NB4 (cell line): ENCODE data around the gene CMIP.

Source experiments
- DNase-seq: peaks from one replicate; pipeline ENCODE4 v3.0.0; 2010; ENCODE audit warnings: low read depth
- H3K4me3 ChIP-seq: one replicate; pipeline ENCODE4 v1.5.1; 2011; ENCODE audit warnings: mild to moderate bottlenecking, low read depth, low read length, moderate library complexity
- CTCF ChIP-seq: IDR thresholded peaks from one replicate; pipeline ENCODE4 v1.5.1; 2012; ENCODE audit warnings: low read depth, low read length
- MAX ChIP-seq: IDR thresholded peaks from 2 replicates; pipeline ENCODE4 v1.6.1; 2011; ENCODE audit warnings: low read depth, low read length
- MYC ChIP-seq: IDR thresholded peaks from 2 replicates; pipeline ENCODE4 v1.6.1; 2011; ENCODE audit warnings: low read depth, low read length
- POLR2A ChIP-seq: IDR thresholded peaks from 2 replicates; pipeline ENCODE4 v1.6.1; 2011; ENCODE audit warnings: mild to moderate bottlenecking; ENCODE audit not compliant: insufficient read length; ENCODE audit errors: extremely low read depth

The CMIP gene

GRCh38 chr16:81486540-81487061 lies 42.0 kb downstream of the CMIP start:
- DNase-seq: no peak
- no peak overlapping the region for H3K4me3 ChIP-seq
- TF ChIP-seq MAX: no peak
- TF ChIP-seq MYC: no peak
- TF ChIP-seq POLR2A: no peak
- TF ChIP-seq CTCF: no peak

- no peak for TF ChIP-seq POLR2A
- no peak for DNase-seq
- no peak overlapping the region for H3K4me3 ChIP-seq
These were observed 42.7 kb downstream of the CMIP start for GRCh38 chr16:81487301-81487720.

- TF ChIP-seq CTCF (no peak), POLR2A (no peak), MYC (no peak), MAX (no peak)
- H3K4me3 ChIP-seq: no peak overlapping the region
- DNase-seq: no peak
These were observed 44.2 kb downstream of the CMIP start for GRCh38 chr16:81488687-81489411.

- no peak overlapping the region for H3K4me3 ChIP-seq
- DNase-seq: no peak
- no peak for TF ChIP-seq MYC
- TF ChIP-seq CTCF: no peak
- TF ChIP-seq MAX: no peak
These were observed 45.1 kb downstream of the CMIP start for GRCh38 chr16:81489547-81490267.

GRCh38 chr16:81491541-81492188 lies 47.1 kb downstream of the CMIP start:
- TF ChIP-seq MAX (no peak), CTCF (no peak), MYC (no peak), POLR2A (no peak)
- DNase-seq: no peak
- H3K4me3 ChIP-seq: no peak overlapping the region

- TF ChIP-seq MAX: no peak
- no peak for TF ChIP-seq MYC
- TF ChIP-seq POLR2A: no peak
- no peak for TF ChIP-seq CTCF
- no peak for DNase-seq
- H3K4me3 ChIP-seq: no peak overlapping the region
These were observed 47.7 kb downstream of the CMIP start for GRCh38 chr16:81492311-81492761.
